GM21447 (cell line): ENCODE results near the gene EXOG.
"Not testable (repeated sequence)": the region's sequence is repeated elsewhere in the genome, so short reads cannot be mapped to it uniquely, and the experiment has no call there.

Experiments
- ATAC-seq: cut with Tn5 transposase; IDR thresholded peaks from one replicate; pipeline ENCODE4 v1.9.1; 2021; ENCODE audit not compliant: unreplicated experiment

The EXOG gene

DNA sequence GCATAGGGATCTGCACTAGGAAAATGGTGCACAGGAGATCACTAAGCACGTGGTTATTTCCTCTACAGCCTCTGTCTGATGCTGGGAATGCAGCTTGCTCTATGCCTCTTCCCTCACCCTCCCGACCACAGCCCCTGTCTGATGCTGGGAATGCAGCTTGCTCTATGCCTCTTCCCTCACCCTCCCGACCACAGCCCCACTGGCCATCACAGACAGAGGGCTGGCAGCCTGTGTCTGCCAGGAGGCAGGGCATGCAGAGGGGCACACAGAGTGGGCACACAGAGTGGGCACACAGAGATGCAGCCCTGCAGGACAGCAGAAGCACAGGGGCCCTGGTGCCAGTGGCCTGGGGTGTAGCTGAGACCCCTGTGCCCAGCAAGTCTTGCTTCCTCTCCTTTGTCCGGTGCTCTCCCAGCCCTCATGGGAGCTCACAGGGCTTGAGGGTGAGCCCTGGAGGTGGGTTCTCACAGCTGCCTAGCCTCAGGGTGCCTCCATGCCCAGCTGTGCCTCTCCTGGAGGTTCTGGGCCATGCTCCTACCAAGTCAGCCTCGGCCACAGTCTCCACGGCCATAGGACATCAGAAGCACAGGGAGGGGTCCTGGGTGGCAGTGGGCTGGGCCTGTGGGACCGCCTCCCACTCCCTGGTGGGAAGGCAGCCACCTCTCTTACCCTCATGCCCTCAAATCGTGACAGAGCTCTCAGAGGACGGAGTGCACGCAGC is 65.8 kb downstream of the EXOG start:
- ATAC-seq: no peak

- ATAC-seq: no peak
Observed at GRCh38 chr3:38562467-38562925, 66.4 kb downstream of the EXOG start.

DNA sequence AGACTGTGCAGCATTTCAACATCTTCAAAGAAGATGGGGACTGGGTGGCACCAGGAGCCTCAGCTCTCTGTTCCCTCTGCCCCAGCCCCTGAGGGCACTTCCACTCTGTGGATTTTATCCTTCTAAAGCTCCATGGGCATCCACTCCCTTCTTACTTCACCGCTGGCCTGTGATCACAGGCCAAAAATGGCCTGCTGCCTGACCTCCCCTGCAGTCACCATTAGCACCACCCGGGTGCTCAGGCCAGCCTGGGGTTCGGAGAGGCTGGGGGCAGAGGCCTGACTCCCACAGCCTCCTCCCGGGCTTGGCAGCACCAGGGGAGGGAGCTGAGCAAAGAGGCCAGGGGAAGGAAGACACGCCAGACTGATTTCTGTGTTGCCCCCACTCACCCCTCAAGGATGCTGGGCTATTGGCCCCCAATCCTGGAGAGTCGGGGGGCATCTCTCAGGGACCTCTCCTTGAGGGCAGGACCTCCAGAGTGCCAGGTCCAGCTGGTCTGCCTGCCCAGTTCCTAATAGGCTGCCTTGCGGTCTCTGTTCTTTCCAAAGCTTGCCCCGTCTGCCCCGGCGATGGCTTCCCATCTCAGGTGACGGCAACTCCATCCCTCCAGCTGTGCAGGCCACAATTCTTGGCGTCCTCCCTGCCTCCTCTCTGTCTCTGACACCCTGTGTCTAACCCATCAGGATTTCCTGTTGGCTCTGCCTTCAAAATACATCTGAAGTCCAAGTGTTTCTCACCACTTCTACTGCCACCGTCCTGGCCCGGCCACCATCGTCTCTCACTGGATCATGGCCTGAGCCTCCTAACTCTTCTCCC is 67.1 kb downstream of the EXOG start:
- no peak for ATAC-seq

DNA sequence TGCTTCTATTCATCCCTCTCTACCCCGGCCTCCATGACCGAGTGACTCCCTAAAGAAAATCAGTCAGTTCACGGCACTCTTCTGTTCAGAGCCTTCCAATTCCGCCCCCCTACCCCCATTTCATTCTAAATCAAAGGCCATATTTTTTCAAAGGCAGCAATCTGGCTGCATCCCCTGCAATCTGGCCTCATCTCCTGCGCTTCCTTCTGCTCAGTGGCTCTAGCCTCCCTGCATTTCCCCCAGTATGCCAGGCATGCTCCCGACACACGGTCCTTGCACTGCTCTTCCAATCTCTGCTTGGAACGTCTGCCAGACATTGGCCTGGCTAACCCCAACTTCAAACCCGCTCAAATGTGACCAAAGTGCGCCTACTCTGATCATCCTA is 67.7 kb downstream of the EXOG start:
- no peak for ATAC-seq

GRCh38 chr3:38564631-38565338 is 68.6 kb downstream of the EXOG start:
- no peak for ATAC-seq

DNA sequence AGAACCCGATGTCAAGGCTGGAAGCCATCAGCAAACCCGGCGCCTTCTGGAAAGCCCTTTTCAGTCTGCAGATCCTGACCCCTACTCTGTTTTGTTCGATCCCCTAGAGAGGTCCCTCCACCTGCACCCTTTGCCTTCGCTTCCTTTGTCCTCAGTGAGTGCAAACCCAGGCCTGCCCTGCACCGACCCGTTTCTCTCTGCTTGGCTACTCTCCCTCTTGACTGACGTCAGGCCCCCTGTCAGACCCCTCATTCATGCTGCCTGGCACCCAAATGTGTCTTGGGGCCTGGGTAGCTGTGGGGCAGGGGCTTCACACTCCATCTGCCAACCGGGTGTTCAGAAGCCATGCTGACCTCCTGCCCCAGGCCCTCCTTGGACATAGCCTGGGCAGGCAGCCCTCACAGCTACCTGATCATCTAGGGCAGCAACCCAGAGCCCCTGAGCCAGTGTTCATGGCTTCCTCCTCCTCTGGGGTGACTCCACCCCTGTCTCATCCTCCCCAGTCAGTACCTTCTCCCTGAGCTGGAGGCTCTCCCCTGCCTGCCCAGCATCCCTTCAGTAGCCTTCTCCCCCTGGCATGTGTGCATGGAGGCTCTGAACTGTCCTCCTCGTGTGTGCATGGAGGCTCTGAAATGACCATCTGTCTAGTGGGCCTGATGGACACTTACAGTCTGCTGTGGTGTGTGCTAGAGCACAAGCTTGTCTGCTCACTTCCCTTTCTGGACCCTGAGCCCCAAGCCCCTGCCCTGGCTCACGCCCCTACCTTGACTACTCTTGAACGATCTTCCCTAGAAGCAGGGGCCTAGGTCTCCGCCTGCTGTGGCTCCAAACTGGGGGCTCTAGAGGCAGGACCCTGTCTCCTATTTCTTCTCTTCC is 69.4 kb downstream of the EXOG start:
- ATAC-seq: no peak

DNA sequence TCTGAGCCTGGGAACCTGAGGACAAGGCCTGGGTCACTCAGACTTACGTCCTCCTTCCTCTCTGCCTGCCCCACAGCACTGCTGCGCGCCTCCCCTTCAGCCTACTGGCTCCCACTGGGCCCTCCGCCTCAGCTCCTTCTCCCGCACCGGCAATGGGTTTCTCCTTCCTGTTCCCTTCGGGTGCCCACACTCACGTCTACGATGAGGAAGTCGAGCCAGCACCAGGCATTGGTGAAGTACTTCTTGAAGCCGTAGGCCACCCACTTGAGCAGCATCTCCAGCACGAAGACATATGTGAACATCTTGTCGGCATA is 70.0 kb downstream of the EXOG start:
- ATAC-seq: no peak

- ATAC-seq: not testable (repeated sequence)
Observed at GRCh38 chr3:38566794-38567193, 70.7 kb downstream of the EXOG start.

GRCh38 chr3:38567498-38567897 is 71.4 kb downstream of the EXOG start:
- ATAC-seq: no peak

DNA sequence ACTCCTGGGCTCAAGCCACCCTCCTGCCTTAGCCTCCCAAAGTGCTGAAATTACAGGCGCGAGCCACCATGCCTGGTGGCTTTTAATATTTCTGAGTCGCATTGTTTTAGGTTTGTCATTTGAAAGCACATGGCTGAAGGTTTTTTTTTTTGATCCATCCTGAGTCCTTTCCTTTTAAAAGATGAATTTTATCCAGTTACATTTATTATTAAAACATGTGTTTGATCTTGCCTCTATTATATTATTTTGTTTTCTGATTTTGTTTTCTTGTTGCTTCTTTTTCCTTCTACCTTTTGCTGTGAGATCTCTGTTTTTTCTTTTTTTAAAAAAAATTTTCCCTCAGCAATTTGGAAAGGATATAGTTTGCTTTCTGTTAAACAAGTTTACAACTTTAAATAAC is 77.0 kb downstream of the EXOG start:
- ATAC-seq: no peak

GRCh38 chr3:38573556-38573955 is 77.4 kb downstream of the EXOG start:
- ATAC-seq: no peak

DNA sequence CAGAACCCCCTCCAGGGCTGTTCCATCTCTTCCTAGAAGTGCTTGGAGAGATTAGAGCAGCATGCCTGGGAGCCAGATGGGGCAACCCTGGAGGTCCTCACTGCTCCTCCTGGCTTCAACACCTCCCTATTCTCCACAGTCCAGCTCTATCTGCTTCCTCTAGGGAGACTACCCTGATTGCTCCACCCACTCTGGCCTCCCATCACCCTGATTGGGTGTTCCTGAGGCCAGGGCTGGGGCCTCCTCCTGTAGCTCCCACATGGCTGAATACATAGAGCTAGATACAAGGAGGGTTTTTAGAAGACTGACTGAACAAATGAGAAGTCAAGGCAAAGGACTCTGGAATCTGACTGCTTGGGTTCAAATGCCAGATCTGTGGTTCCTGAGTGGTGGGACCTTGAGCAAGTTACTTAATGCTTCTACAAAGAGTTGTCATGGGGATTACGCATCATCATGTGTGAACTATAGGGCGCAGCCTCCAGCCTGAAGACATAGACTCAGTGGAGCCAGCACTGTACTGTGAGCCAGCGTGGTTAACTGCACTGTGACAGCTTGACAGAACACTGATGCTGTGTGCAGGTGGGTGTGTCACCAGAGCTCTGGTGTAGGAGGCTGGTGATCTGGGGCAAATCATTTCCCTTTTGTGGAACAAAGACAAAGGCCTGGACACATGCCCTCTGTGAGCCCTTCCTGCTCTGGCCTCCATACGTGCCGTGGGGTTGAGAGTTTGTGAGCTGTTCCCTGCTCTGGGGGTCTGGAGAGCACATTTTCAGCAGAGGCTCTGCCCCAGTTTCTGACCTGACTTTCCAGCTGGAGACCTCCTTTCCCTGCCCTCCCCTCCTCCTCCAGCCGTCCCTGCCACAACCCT is 78.5 kb downstream of the EXOG start:
- ATAC-seq: no peak

GRCh38 chr3:38575279-38575843 is 79.2 kb downstream of the EXOG start:
- ATAC-seq: no peak
